Measurements from ENCODE around the gene TMEM202. TPM values are rescaled to one million over a fixed set of nuclear protein-coding genes. Genes with fewer than 3 reads are reported as not detected.
A peak's percentile ranks its signal among the peaks of the same experiment; 100 is the strongest.

TMEM202 gene
- polyA plus RNA-seq, 3 donors = not detected

- H2AFZ ChIP-seq (ENCODE audit: insufficient read depth, low read depth, low read length, poor library complexity, severe bottlenecking) = no peak overlapping the region
- WGBS (ENCODE audit: insufficient coverage) = no CpG with 5 or more reads among the region's 2 CpGs
- peaks cover 83% of the 10 kb centered on the region for H3K79me2 ChIP-seq (ENCODE audit: insufficient read depth, low read length)
- Mint-ChIP-seq H3K36me3 (peaks cover 16 to 18% of the 10 kb centered on the region in 2 donors), H3K9me3 (peaks cover 0 to 3% (median 0%) of the 10 kb centered on the region in 7 donors), H3K27me3 (ENCODE audit: low read depth in 3 of 3) (no peaks in the 10 kb centered on the region), H3K4me1 (peaks cover 85% of the 10 kb centered on the region), H3K4me3 (peak overlapping the region; percentile 67 to 85), H3K27ac (peak overlapping the region; percentile 91 to 95 (median 92))
- H3K4me2 ChIP-seq (replicated peaks; ENCODE audit: extremely low read depth, low read length, poor library complexity, severe bottlenecking) = peak overlapping the region; percentile 72
- H3K4me1 ChIP-seq (ENCODE audit: control insufficient read depth in 1 of 2, insufficient read depth in 2 of 2, low read length in 2 of 2) = peaks cover 82 to 87% of the 10 kb centered on the region in 2 donors
- intact Hi-C loops (cut with micrococcal nuclease) = no loop called here
- H3K9me3 ChIP-seq (replicated peaks in 1 of 2; ENCODE audit: control insufficient read depth in 1 of 2, insufficient read depth in 1 of 2, low read length in 2 of 2) = no peaks in the 10 kb centered on the region
- DNase-seq = peak; percentile 69 to 86 (median 75)
- TF ChIP-seq, protein P1, sequence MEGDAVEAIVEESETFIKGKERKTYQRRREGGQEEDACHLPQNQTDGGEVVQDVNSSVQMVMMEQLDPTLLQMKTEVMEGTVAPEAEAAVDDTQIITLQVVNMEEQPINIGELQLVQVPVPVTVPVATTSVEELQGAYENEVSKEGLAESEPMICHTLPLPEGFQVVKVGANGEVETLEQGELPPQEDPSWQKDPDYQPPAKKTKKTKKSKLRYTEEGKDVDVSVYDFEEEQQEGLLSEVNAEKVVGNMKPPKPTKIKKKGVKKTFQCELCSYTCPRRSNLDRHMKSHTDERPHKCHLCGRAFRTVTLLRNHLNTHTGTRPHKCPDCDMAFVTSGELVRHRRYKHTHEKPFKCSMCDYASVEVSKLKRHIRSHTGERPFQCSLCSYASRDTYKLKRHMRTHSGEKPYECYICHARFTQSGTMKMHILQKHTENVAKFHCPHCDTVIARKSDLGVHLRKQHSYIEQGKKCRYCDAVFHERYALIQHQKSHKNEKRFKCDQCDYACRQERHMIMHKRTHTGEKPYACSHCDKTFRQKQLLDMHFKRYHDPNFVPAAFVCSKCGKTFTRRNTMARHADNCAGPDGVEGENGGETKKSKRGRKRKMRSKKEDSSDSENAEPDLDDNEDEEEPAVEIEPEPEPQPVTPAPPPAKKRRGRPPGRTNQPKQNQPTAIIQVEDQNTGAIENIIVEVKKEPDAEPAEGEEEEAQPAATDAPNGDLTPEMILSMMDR (IDR thresholded peaks at IDR 0.05) = no peak
- peak overlapping the region; percentile 30 for H3K9ac ChIP-seq (ENCODE audit: insufficient read depth, low read length, poor library complexity, severe bottlenecking)
- H4K20me1 ChIP-seq (ENCODE audit: insufficient read depth, low read length) = peaks cover 16% of the 10 kb centered on the region
- H3K4me3 ChIP-seq (replicated peaks in 1 of 3; ENCODE audit: low read depth in 2 of 3, low read length in 3 of 3) = peak overlapping the region in 2 of 3 experiments; percentile 19 to 62
- H3K36me3 ChIP-seq (replicated peaks in 1 of 2; ENCODE audit: control insufficient read depth in 1 of 2, insufficient read depth in 2 of 2, low read length in 2 of 2) = peaks cover 0 to 5% of the 10 kb centered on the region in 2 donors
- H3K27ac ChIP-seq (ENCODE audit: low read depth in 1 of 2, low read length in 2 of 2) = peak overlapping the region; percentile 47 to 85
- H3K27me3 ChIP-seq (ENCODE audit: control insufficient read depth in 2 of 2, insufficient read depth in 2 of 2, low read length in 2 of 2) = no peaks in the 10 kb centered on the region
These were observed 29.2 kb upstream of the TMEM202 start for GRCh38 chr15:72368899-72369298.

GRCh38 chr15:72369964-72370363, 28.1 kb upstream of the TMEM202 start:
- Mint-ChIP-seq H3K4me1 (peaks cover 96% of the 10 kb centered on the region), H3K27me3 (ENCODE audit: low read depth in 3 of 3) (no peaks in the 10 kb centered on the region), H3K27ac (peak overlapping the region; percentile 91 to 95 (median 92)), H3K9me3 (peaks cover 0 to 7% (median 0%) of the 10 kb centered on the region in 7 donors), H3K36me3 (peaks cover 16 to 17% of the 10 kb centered on the region in 2 donors), H3K4me3 (peak overlapping the region in 1 of 2 donors; percentile 19)
- Histone ChIP-seq H3K9me3 (replicated peaks in 1 of 2; ENCODE audit: control insufficient read depth in 1 of 2, insufficient read depth in 1 of 2, low read length in 2 of 2) (no peaks in the 10 kb centered on the region), H3K9ac (ENCODE audit: insufficient read depth, low read length, poor library complexity, severe bottlenecking) (no peak overlapping the region), H3K79me2 (ENCODE audit: insufficient read depth, low read length) (peaks cover 83% of the 10 kb centered on the region), H3K4me1 (ENCODE audit: control insufficient read depth in 1 of 2, insufficient read depth in 2 of 2, low read length in 2 of 2) (peaks cover 92 to 98% of the 10 kb centered on the region in 2 donors), H3K36me3 (replicated peaks in 1 of 2; ENCODE audit: control insufficient read depth in 1 of 2, insufficient read depth in 2 of 2, low read length in 2 of 2) (peaks cover 0 to 5% of the 10 kb centered on the region in 2 donors), H4K20me1 (ENCODE audit: insufficient read depth, low read length) (peaks cover 20% of the 10 kb centered on the region), H3K4me2 (replicated peaks; ENCODE audit: extremely low read depth, low read length, poor library complexity, severe bottlenecking) (peak overlapping the region; percentile 72), H3K27me3 (ENCODE audit: control insufficient read depth in 2 of 2, insufficient read depth in 2 of 2, low read length in 2 of 2) (no peaks in the 10 kb centered on the region), H2AFZ (ENCODE audit: insufficient read depth, low read depth, low read length, poor library complexity, severe bottlenecking) (no peak overlapping the region), H3K4me3 (replicated peaks in 1 of 3; ENCODE audit: low read depth in 2 of 3, low read length in 3 of 3) (peak overlapping the region in 1 of 3 experiments; percentile 62), H3K27ac (ENCODE audit: low read depth in 1 of 2, low read length in 2 of 2) (peak overlapping the region; percentile 76 to 85)
- intact Hi-C loops (cut with micrococcal nuclease) = loop anchor here (2.0 to 10.0 kb wide), 3 partner anchors 55 to 143 kb away; no protein-coding TSS in a partner anchor
- TF ChIP-seq, protein P1 (IDR thresholded peaks at IDR 0.05) = no peak
- DNase-seq = peak; percentile 74 to 92 (median 86)
- no CpG with 5 or more reads among the region's 1 CpG for WGBS (ENCODE audit: insufficient coverage)
